Activated CD4-positive, alpha-beta T cell treated with anti-CD3 and anti-CD28 coated beads, Interleukin-2, amount 50 U/mL, for 24 hours (primary cell): ENCODE results near the gene ELK3.

Experiments
- DNase-seq, 2 donors: peaks; one replicate each; pipeline ENCODE4 v3.0.0-alpha.2; 2020; ENCODE audit warnings: low read depth in 1 of 2, low spot score in 1 of 2

ELK3 gene

GRCh38 chr12:96234591-96235483, 40.7 kb downstream of the ELK3 start:
- DNase-seq: no peak

GRCh38 chr12:96235484-96235826, 41.3 kb downstream of the ELK3 start:
- no peak for DNase-seq

GRCh38 chr12:96236221-96236822, 42.1 kb downstream of the ELK3 start:
- DNase-seq: no peak

- no peak for DNase-seq
These were observed 42.9 kb downstream of the ELK3 start for GRCh38 chr12:96237035-96237434.

- peak in 1 of 2 donors; percentile 37 for DNase-seq
These were observed 43.4 kb downstream of the ELK3 start for GRCh38 chr12:96237465-96238077.

GRCh38 chr12:96238336-96239047, 44.3 kb downstream of the ELK3 start:
- DNase-seq: no peak

GRCh38 chr12:96239711-96240635, 45.8 kb downstream of the ELK3 start:
- DNase-seq: no peak

- DNase-seq: no peak
These were observed 46.5 kb downstream of the ELK3 start for GRCh38 chr12:96240656-96241055.

GRCh38 chr12:96241431-96241830, 47.3 kb downstream of the ELK3 start:
- DNase-seq: no peak

GRCh38 chr12:96241846-96242256, 47.7 kb downstream of the ELK3 start:
- DNase-seq: peak in 1 of 2 donors; percentile 40

GRCh38 chr12:96242597-96242996, 48.4 kb downstream of the ELK3 start:
- DNase-seq: no peak

- DNase-seq: no peak
These were observed 50.7 kb downstream of the ELK3 start for GRCh38 chr12:96244826-96245225.

- DNase-seq: no peak
These were observed 52.8 kb downstream of the ELK3 start for GRCh38 chr12:96246926-96247505.

GRCh38 chr12:96247563-96247962, 53.4 kb downstream of the ELK3 start:
- no peak for DNase-seq

- no peak for DNase-seq
These were observed 54.2 kb downstream of the ELK3 start for GRCh38 chr12:96248136-96248931.

- DNase-seq: no peak
These were observed 55.3 kb downstream of the ELK3 start for GRCh38 chr12:96249196-96250118.

GRCh38 chr12:96250119-96250685, 56.0 kb downstream of the ELK3 start:
- DNase-seq: no peak

GRCh38 chr12:96255077-96255476, 60.9 kb downstream of the ELK3 start:
- DNase-seq: no peak
